Measurements from ENCODE around the gene CHST14.

Gene CHST14

GRCh38 chr15:40470423-40471104, at the start of gene CHST14:
Gene CHST14, plus strand, starts transcription at chr15:40470984. Its CDS starts 230 bp downstream, at chr15:40471214.
- no peak for DNase-seq (ENCODE audit: low read depth)
- TF ChIP-seq CTCF (IDR thresholded peaks at IDR 0.05; ENCODE audit: low read depth, low read length, missing control alignments), result no peak
- H3K4me3 ChIP-seq (ENCODE audit: low read depth, low read length), result peak within 1 kb of the TSS; percentile 79

- H3K4me3 ChIP-seq (ENCODE audit: low read depth, low read length), result no peak overlapping the region
- TF ChIP-seq CTCF (IDR thresholded peaks at IDR 0.05; ENCODE audit: low read depth, low read length, missing control alignments), result peak; percentile 98
- DNase-seq (ENCODE audit: low read depth), result peak; percentile 16
Observed at GRCh38 chr15:40421246-40422157, 49.3 kb upstream of the CHST14 start.

DNA sequence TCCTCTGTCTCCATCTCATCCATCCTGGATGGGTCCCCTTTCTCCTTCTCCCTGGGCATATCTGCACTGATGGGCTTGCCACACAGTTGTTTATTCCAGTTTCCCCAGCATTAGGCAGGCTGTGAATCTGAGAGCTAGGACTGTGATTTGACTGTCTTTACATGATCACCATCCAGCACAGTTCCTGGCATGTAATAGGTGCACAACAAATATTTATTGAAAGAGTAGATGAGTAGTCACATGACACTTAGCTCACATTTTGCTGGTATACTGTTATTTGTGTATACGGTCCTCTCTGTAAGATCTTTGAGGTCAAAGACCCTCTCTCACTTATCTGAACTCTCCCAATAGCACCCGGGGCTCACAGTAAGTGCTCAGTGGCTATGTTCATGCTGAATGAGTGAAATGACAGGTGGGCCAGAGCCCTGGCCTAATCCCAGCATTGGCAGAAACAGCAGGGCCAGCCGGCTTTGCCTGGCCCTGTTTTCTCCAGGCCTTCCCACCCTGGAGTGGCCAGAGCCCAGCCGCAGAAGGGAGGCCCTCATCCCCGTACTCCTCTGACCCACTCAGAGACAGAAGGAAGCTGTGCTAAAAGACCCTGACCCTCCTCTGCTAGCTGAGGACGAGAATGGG, 46.2 kb upstream of the CHST14 start:
- no peak overlapping the region for H3K4me3 ChIP-seq (ENCODE audit: low read depth, low read length)
- no peak for DNase-seq (ENCODE audit: low read depth)
- no peak for TF ChIP-seq CTCF (IDR thresholded peaks at IDR 0.05; ENCODE audit: low read depth, low read length, missing control alignments)

- no peak overlapping the region for H3K4me3 ChIP-seq (ENCODE audit: low read depth, low read length)
- DNase-seq (ENCODE audit: low read depth), result no peak
- TF ChIP-seq CTCF (IDR thresholded peaks at IDR 0.05; ENCODE audit: low read depth, low read length, missing control alignments), result no peak
Observed at GRCh38 chr15:40425681-40426080, 45.1 kb upstream of the CHST14 start.

- no peak overlapping the region for H3K4me3 ChIP-seq (ENCODE audit: low read depth, low read length)
Observed at GRCh38 chr15:40427188-40427587, 43.6 kb upstream of the CHST14 start.

GRCh38 chr15:40428185-40428584, 42.6 kb upstream of the CHST14 start:
- no peak for TF ChIP-seq CTCF (IDR thresholded peaks at IDR 0.05; ENCODE audit: low read depth, low read length, missing control alignments)
- no peak overlapping the region for H3K4me3 ChIP-seq (ENCODE audit: low read depth, low read length)
- DNase-seq (ENCODE audit: low read depth), result no peak

More at GRCh38 chr15:40427188-40427587, 43.6 kb upstream of the CHST14 start:
- TF ChIP-seq CTCF (IDR thresholded peaks at IDR 0.05; ENCODE audit: low read depth, low read length, missing control alignments), result no peak
- DNase-seq (ENCODE audit: low read depth), result no peak
